ENCODE measurements around the gene SMAD6.
"Not testable (repeated sequence)": the region's sequence is repeated elsewhere in the genome, so short reads cannot be mapped to it uniquely, and the experiment has no call there.

The SMAD6 gene

DNA sequence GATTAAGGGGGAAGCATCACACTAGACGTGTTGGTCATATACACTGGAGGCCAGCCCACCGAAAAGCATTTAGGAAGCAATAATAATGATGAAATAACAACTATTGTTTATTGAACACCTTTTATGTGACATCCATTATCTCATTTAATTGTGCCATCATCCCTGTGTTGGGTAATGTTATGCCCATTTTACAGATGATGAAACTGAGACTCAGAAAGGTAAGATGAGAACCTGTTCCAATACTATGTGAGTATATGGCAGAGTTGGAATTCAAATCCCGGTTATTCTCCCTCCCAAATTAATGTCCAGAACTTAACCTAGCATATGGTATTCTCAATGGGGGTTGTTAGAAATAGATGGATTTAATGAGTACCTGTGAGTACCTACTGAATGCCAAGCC is 99.2 kb downstream of the SMAD6 start:
- DNase-seq = no peak

DNA sequence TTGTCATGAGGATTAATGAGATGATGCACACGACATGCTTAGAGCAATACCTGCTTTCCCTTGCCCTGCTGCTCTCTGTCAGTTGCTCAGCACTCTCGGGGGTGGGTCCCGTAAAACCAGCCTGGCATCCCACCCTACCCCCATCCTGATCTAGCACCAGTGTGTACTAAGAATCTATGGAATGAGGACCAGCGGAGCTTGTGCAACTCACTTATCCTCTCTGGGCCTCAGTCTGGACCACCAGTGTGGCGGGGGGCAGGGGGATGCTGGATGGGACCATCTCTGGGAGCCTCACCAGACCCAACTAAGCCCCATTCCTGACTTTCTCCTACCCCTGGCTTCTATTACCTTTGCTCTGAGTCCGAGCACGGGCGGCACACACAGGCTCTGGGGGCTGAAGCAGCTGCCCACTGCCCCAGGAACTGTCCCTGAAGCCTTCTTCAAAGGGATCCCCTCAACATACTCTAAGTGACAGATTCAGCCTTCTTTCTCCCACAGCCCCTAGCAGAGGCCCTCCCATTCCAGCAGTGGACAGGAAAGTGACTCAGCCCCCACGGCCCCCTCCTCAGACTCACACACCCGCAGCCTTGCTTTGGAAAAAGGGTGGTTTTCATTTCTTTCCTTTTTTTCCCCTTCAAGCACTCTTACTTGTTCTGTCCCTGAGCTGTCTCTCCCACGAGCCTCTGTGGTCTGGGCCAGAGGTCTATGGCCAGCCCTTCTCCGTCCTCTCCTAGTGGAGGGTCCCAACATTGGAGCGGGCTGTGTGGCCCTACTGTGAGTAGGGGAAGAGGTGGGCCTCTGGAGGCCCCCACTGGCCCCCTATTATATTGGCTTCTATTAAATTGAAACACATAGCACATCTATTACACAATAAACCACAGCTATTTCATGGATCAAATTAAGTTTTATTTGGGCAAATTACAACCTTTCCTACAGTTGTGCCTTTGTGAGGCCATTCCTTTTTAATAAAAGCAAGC is 100.3 kb downstream of the SMAD6 start:
- DNase-seq = no peak

DNA sequence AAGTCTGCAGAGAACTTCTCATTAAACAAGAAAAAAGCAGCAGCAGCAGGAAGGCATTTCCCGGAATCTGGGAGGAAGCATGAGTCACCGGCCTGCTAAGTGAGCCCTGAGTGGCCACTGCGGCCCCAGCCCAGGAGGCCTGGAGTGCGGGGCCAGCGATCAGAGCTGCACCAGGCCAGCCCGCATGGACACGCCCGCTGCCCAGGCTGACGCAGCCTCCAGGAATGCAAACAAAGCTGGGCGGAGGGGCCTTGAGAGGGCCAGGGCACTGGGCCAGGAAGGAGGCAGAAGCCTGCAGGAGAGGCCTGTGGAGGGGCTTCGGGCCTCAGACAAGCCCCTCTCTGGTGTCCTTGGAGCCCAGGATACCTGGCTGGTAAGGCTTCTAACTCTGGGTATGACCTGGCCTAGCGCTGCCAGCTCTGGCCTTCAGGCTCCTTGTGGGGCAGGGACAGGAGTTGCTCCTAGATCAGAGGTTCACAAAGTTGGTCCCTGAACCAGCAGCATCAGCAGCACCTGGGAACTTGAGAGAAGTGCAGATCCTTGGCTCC is 101.2 kb downstream of the SMAD6 start:
- DNase-seq = no peak

DNA sequence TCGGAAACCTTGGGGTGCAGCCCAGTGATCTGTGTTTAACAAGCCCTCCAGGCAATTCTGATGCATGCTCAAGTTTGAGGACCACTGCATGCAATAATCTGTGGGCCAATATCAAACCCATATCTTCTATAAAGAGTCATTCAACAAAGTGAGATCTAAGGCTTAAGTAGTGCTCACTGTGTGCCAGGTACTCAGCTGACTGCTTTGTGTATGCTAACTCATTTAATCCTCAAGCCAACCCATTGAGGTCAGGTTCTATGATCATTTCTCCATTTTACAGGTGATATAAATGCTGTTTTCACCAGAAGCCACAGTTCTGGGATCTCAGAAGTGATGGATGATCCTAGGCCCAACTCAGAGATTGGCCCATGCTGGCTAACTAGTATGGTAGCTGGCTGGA is 101.7 kb downstream of the SMAD6 start:
- DNase-seq = no peak

DNA sequence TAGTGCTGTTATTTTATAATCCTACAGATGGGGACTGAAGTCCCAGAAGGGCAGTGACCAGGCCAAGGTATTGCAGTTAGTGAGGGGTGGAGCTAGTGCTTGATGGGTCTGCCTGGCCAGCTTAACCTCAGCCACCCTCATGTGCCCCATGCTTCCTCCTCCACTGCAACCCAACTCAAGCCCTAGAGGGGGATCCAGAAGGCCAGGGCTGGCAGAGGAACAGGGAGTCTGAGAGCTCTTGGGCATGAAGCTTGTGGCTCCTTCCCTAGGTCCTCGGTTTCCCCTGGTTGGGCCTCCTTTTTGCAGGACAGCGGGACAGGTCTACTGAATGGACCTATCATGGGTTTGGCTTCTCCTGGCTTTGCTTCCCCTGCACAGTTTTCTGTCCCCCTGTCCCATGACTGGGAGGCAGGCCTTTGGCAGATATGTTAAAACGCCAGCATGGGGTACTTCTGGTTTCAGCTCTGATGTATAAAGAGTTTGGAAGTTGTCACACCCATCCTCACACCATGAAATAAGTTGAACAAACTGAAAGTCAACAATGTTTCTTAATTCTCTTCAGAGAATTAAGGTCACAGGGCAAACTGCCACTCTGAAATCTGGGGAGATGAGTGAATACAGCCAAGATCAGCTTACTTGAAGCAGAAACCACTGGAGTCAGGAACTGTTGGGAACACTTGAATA is 103.3 kb downstream of the SMAD6 start:
- no peak for DNase-seq

DNA sequence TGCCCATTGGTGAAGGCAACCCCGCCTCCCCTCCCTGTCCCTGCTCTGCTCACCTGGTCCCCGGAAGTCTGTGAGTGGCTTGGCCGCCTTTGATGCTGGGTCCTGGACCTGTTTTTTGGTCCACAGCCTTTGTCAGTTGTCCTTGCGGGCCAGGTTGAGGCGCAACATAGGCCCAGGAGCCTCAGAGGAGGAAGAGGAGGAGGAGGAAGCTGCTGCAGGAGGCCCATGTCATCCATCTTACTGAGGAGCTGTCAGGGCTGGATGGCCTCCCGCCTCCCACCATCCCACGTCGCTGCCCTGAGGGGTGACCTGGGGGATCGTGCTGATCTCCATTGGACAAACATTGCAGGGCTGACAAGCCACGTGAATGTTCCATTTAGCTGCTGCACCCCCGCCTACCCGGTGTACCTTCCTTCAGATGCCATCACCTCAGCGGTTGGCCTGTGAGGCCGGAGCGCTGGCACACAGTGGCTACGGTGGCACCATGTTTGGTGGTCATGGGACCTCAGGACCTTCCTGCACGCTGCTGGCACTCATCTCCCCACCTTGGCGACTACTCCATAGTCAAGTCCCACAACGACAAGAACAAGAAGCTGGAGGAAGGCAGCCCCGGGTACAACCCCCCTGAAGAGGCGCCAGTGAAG is 106.3 kb downstream of the SMAD6 start:
- DNase-seq = no peak

DNA sequence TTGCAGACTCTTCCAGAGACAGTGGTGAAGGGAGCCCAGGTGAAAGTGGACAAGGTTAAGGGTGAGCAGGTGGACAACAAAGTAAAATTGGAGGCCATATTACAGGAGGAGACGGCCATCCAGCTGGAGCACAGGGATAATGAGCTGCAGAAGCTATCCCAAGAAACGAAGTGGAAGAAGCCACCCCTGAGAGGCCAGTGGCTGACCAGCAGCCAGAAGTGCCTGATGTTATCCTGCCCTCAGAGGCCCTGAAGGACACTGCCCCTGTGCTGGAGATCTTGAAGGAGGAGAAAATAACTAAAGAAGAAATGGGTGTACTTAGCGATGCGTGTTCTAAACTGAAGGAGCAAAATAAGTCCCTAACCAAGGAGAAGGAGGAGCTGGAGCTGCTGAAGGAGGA is 107.6 kb downstream of the SMAD6 start:
- no peak for DNase-seq

DNA sequence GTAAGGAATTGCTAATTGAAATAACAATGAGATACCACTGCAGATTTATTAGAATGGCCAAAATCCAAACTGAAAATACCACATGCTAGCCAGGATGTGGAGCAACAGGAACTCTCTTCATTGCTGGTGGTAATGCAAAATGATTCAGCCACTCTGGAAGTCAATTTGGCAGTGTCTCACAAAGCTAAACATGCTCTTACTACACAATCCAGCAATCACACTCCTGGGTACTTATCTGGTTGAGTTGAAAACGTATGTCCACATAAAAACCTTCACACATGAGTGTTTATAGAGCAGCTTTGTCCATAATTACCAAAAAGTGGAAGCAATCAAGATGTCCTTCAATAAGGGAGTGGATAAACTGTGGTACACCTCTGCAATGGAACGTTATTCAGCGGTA is 113.3 kb downstream of the SMAD6 start:
- DNase-seq = no peak

DNA sequence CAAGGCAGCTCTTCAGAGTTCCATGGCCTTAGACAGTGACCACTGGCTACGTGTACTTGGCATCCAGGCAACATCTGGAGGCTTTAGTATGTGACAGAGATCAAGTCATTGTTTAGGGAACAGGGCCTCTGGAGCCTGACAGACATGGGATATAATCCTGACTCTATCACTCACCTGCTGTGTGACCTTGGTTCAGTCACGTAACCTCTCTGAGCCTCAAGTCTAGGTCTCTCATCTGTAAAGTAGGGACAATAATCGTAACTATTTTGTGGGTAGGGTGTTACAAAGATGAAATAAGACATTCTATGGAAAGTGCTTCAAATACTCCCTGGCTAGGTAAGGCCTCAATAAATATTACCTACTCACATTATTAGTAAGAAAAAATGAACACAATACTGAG is 114.2 kb downstream of the SMAD6 start:
- DNase-seq = no peak

DNA sequence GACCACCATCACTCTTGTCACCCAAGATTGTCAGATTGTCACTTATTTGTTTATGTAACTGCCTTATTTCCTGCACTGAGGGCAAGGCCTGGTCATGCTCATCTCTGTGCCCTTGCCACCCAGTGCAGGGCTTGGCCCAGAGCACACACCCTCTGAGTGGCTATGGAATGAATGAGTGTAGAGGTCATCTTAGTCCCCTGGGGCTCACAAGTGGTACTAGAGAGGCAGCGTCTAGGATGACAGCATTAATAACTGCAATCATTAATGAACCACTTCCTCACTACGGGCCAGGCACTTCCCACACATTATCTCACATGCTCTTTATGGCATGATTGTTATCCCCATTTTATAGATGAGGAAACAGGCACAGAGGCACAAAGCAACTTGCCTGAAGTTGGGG is 117.0 kb downstream of the SMAD6 start:
- DNase-seq = no peak

DNA sequence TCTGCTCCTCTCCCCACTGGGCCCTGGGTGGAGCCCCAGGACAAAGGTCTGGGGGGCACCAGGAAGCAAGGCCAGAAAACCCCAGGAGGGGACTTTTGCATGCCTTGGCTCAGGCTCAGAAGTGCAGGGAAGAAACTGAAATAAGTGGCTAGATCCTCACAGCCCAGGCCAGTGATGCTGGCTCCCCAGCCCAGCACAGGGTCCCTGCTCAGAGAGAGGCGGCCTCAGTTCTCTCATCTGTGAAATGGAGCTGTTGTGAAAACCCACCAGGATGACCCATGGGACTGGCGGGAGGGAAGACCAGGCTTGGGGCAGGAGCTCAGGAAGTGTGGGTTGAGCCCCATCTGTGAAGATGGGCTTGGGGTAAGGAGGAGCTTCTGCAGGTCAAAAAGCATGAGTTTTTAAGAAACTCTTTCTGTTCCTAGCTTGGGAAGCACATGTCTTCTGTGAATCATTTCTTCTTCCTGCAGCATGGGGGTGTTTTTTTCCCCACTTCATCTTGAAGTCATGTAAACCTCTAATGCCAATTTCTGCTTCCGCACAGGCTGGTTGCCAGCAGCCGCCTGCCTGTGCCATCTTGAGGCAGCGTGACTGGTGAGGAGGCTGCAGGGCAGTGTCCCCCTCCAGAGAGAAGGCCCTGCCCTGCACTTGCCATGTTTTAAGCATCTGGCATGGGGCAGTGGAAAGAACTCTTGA is 118.6 kb downstream of the SMAD6 start:
- no peak for DNase-seq

DNA sequence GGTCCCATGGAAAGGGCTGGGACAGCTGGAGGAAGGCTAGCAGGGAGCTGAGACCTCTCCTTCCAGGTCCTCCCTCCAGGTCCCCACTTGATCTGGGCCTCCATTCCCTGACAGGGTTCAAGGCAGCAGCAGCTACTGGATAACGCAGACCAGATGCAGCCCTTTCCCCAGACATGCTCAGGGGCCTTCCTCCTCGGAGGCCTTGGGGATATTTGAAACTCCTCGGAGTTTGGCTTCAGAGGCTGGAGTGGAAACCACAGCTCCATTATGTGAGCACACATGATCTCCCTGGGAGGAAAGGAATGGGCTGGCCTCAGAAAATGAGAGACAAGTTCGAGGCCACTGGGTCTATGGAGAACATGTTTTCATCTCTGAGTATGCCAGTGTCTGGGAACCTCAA is 119.3 kb downstream of the SMAD6 start:
- no peak for DNase-seq

DNA sequence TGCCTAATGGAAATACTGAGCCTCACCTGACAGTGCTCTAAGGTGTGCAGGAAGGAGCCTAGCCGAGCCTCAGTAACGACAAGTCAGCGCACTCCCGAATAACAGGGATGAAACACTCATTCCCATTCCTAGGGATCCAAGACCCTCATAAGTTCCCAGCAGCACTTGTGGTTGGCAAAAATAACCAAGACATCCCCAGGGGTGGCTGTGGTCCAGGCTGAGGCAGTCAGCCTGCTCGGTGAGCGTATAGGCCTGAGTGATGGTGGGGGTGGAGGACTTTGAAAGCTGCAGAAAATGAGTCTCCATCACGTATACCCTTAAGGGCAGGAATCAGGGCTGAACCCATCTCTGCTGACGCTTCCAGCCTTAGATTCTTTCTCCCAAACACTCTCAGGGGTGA is 120.1 kb downstream of the SMAD6 start:
- no peak for DNase-seq

DNA sequence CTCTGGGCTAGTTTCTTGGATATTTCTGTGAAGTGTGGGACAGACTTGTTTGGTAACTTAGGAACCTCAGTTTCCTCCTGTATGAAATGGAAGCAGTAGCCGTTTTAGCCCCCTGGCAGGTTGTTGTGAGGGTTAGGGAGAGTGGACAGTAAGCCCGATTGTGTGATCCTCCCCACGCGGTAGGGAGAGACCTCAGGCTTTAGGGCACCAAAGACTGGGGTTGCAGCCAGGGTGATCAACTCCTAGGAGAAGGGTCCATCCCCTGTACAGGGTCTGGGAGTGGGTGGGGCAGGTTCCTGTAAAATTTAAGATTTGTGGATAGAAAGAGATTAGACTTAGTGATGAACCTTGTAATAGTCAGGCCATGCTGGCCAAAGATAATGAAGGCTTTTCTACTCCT is 120.5 kb downstream of the SMAD6 start:
- DNase-seq = no peak

DNA sequence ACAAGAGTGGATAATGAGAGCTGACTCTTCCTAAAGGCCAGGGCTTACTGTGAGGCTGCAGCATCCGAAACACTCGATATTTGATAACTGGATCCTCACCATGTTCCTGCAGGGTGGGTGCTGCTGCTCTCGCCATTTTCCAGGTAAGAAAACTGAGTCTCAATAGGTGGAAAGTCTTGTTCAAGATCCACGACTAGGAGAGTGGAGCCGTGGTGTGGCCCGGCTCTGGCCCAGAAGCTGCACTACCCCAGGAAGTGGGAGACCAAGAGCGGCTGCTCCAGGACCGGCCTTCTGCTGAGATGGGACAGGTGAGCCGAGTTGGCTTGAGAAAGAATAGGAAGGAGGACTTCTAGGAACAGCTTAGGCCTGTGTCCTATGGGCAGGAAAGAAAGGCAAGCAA is 121.6 kb downstream of the SMAD6 start:
- DNase-seq = no peak

DNA sequence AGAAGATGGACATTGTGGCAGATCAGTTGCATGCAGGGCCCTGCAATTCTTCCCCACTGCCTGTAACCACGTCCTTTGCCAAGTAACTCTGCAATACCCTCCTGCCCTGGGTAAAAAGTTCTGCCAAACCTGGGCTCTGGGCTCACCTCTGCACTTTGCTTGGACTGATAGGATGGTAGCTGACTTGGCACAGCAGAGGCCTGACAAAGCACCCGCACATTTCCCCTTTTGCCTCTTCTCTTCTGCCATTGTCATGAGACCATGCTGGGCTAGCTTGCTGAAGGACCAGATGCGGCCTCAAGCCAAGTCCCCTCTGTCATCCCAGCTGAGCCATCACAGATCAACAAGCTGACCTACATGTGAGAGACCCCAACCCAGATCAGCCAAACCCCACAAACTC is 122.4 kb downstream of the SMAD6 start:
- no peak for DNase-seq

DNA sequence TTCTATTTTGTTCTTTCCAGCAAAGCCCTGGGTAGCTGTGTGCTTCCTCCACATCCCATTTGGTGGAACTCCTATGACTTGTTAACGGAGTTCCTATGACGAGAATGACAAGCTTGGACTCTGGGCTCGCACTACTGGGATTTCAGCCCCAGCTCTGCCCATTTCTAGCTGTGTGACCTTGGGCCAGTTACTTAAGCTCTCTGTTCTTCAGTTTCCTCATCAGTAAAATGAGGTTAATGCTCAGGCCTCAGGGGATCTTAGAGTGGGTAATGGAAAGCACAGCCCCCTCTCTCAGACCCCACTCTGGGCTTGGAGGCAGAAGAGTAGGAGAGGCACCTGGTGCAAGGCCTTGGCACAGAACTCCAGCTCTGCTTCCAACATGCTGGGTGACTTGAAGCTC is 123.1 kb downstream of the SMAD6 start:
- DNase-seq = no peak

DNA sequence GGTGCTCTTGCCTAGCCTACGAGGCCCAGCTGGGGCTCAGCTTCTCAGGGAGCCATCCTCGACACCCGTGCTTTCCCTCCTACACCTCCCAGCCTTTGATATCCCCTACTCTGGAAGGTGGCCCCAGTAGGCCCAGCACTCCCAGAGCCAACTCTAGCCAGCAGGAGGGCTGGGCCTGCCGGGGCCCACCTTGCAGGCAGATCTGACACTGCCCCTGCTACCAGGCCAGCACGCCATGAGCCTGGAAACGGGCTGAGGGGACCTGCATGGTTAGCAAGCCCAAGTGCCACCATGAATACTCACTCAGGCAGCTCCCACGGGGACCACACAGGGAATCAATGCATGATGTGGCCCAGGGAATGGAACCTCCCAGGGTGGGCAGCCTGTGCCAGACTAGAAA is 123.7 kb downstream of the SMAD6 start:
- no peak for DNase-seq

DNA sequence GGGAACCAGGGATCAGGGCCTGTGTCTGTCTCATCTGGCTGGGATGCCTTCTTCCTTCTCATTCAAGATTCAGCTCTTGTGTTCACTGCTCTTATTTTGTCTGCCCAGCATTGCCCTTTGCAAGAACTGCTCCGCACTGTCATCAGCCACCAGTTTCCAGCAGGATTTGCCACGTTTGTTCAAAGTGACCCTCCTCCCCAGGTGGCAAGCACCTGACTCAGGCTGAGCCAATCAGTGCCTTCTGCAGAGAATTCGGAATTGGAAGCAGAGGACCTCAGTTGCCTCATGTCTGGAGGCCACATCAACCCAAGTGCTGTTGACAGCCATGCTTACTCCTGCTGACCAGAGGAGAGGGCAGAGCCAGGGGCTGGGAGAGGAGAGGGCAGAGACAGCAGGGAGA is 124.5 kb downstream of the SMAD6 start:
- no peak for DNase-seq

DNA sequence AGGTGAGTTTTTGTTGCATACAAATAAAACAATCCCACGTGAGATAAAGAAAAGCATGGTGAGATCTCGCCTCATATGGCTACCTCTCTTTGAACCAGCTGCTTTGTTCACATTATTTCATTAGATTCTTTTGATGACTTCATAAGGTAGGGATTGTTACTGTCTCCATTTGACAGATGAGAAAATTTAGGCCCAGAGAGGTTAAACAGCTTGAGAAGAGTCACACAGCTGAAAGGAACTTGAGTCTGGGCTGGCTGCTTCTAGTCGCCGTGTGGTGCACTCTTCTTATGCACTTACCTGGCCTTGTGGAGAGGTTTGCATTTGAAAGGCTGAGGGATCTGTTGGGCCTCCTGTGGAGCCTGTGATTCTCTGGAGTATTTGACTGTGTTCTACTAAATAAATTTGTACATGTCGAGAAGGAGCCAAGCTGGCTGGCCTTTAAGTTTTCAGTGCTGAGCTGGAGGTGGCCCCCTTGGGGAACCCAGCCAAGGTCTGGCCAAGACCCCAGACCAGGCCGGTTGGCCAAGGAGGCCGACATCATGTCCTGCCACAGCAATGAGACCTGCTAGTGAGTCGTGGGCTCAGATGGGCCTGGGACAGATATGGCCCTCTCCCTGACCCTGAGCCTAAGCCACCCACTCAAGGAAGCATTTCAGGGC is 125.1 kb downstream of the SMAD6 start:
- DNase-seq = no peak

DNA sequence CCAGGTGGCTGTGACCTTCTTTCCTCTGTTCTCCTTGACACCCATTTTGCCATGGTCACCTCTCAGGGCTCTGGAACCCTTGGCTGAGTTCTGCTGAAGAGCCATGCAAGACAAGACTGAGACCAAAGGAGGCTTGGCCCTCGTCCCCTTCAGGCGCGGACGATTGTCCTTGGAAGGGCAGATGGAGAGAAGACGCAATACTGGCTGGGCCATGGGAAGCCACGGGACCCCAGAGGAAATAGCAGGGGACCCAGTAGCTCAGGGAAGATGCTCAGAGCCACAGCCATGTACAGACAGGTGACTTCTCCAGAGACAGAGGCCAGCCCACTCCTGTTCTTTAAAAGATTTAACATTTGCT is 125.6 kb downstream of the SMAD6 start:
- DNase-seq = no peak

DNA sequence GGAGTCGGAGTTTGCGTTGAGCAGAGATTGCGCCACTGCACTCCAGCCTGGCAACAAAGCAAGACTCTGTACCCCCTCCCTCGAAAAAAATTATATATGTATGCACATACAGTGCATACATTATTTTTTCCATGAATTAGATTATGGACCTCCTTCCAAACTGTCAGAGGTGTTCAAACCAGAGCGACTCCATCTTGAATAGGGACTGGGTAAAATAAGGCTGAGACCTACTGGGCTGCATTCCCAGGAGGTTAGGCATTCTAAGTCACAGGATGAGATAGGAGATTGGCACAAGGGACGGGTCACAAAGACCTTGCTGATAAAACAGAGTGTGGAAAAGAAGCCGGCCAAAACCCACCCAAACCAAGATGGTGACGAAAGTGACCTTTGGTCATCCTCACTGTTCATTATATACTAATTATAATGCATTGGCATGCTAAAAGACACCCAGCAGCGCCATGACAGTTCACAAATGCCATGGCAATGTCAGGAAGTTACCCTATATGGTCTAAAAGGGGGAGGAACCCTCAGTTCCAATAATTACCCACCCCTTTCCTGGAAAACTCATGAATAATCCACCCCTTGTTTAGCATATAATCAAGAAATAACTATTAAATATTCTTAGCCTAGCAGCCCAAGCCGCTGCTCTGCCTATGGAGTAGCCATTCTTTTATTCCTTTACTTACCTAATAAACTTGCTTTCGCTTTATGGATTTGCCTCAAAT is 126.9 kb downstream of the SMAD6 start:
- DNase-seq = not testable (repeated sequence)
